GM12801 (cell line): ENCODE results near the gene ABR.

ENCODE experiments used
- TF ChIP-seq, protein P1 (sequence below): IDR thresholded peaks from one replicate; pipeline ENCODE4 v1.5.1; 2011; ENCODE audit warnings: control low read depth; ENCODE audit not compliant: insufficient read length; ENCODE audit errors: extremely low read depth

Gene ABR

DNA sequence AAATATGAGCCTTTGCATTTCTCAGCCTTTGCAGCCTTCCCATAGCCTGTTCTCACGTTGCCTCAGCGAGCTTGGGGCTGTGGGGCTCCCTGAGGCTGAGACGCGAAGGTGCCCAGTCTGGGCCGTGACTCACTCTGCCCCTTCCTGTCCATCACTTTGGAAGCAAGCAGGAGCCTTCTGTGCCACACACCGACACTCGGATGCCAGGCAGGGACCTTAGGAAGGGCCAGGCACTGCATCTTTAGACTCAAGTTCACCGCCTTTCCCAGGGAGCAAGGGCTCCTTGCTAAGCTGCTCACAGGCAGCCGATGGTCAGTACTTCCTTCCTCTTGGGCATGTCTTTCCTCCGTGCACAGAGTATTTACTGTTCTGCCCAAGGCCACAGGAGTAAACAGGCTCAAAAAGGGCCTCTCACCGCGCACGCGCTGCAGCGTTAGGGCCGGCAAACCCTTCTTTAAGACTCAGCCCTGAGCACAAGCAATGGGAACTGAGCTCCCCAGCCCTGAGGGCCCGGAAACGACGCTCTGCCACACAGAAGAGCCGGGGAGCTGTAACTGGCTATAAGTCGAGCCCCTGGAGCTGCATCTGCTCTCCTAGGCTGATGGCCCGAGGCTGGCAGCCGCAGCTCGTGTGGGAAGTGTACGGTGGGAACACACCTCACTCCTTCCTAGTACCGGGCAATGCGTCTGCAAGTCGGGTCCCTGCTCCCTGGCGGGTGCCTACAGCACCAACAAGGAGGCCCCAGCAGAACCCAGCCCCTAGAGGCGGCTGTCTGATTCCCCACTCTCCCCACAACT, 175.6 kb downstream of the ABR start:
- TF ChIP-seq, protein P1, sequence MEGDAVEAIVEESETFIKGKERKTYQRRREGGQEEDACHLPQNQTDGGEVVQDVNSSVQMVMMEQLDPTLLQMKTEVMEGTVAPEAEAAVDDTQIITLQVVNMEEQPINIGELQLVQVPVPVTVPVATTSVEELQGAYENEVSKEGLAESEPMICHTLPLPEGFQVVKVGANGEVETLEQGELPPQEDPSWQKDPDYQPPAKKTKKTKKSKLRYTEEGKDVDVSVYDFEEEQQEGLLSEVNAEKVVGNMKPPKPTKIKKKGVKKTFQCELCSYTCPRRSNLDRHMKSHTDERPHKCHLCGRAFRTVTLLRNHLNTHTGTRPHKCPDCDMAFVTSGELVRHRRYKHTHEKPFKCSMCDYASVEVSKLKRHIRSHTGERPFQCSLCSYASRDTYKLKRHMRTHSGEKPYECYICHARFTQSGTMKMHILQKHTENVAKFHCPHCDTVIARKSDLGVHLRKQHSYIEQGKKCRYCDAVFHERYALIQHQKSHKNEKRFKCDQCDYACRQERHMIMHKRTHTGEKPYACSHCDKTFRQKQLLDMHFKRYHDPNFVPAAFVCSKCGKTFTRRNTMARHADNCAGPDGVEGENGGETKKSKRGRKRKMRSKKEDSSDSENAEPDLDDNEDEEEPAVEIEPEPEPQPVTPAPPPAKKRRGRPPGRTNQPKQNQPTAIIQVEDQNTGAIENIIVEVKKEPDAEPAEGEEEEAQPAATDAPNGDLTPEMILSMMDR: no peak

DNA sequence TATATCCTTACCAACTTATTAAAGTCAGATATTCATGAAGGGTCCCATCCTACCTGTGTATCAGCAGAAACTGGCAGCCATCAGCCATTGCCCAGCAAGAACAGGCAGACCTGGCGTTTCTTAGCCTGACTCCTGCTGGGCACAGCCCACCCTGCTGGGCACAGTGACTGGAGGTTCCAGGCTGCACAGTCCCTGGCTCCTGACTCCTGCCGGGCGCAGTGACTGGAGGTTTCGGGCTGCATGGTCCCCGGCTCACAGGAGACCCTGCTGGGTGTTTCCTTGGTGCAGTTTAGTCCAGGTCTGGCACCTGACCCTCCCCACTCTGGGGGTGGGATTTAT, 176.2 kb downstream of the ABR start:
- TF ChIP-seq, protein P1: no peak

DNA sequence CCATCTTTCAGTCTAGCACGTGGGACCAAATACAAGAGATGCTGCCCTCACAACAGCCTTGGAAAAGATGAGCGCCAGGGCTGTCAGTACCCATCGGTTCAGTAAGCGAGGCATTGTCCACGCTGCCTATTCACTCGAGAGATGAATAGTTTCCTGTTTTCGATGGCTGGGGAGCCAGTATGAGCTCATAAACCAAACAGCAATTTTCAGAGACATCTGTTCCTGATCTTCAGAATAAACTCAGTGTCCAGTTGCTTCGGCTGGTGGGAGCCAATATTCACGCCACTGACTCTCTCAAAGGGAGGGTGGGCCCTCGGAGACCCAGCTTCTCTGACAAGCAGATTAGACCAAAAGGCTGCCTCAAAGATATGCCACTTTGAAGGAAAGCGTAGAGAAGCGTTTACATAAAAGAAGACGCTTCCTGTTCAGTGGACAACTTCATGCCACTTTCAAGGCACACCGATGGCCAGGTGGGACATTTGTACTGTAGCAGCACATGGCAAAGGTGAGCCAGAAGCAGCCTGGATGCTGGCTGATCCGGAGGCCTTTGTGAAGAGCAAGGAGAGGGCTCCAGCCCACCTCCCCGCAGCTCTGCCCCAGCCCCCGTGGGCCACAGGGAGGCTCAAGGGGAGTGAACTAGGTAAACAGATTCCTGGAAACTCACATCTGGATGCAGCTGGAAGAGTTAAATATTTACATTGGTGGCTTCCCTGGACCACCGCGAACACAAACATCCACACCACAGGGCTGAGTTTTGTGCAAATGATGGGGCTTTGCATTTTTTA, 176.8 kb downstream of the ABR start:
- TF ChIP-seq, protein P1: no peak

DNA sequence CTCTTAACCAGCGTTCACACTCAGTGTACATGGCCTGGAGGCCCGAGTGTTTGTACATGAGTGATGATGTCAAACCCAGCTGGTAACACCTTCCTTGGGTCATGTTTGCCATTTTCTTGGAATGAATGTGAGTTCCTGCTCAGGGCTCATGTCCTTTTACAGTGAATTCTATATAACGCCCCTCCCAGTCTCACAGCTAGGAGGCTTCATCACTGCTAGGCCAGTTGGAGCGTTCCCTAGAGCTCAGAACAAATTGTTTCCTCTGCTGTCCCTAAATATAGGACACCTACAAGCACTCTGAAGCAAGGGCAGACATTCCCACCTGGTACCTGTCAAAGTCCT, 177.4 kb downstream of the ABR start:
- TF ChIP-seq, protein P1: no peak

DNA sequence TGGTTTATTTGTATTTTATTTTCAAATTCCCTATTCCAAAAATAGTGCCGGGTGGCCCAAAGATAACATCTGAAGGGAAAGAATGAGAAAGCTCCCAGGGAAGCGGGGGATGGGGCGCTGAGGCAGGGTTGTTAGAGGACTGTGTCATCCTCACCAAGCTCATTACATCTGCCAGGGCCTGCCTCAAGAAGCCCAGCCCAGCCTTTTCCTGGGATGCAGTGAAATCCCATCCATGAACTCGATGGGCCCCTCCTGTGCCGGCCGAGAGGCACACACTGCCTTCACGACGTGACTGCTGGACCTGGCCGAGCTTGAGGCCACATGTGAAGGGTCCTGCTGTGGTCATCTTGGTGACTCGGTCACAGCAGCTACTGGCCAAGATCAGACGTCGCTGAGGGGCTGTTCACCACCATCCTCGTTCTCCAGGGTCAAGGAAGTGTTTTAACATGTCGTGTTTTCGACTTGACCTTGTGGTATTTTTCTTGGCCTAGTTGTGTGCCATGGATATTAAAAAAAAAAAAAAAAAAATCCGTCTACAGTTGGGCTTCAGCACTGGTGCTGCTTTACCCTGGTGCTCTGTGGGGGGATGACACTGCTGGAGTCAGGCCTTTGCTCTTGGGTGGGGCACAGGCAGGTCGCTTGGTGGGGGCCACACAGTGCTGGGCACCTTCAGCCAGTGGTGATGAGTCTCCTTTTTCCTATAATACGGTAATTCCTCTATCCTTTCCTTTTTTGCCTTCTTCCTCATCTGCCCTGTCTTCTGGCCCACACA, 178.0 kb downstream of the ABR start:
- TF ChIP-seq, protein P1: no peak

DNA sequence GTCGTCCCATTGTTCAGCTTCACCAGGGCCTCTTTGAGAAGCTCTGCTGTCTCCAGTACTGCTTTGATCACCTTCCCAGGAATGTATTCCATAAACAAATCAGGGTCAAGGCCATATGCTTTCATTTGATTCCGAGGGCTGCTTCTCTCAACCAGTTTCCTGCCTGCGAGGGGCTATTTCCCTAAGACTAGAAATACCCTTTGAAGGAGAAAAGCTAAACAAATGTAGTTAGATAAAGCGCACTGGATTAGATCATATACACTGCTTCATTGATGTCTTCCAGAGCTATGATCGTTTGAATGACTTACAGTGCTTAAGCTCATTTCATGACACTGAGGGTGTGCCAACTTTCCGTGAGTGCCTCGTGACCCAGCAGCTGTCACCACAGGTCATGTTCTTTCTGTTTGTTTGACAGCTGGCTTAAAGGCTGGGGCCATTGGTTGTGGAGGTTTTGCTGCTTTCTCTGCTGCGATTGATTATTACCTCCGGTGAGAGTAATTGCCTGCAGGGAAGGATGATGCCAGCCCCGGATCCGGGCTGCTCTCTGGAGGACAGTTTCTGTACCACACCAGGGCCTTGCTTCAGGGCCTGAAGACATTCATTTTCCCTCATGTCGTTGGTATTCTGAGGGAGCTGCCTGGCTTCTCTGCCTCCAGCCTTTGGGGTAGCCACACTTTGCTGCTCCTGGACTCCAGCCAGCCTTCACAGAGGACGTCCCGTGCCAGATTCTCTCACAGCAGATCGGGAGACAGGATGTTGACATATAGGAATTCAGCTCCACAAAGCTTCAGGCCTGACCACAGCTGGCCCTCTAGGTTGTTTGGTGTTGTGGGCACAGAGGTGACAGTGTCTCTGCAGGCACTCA, 179.0 kb downstream of the ABR start:
- TF ChIP-seq, protein P1: no peak
